HT1080 (cell line): Measurements from ENCODE around the gene MISP3. TPM values are rescaled to one million over a fixed set of nuclear protein-coding genes. Genes with fewer than 3 reads are reported as not detected.

Source experiments
- DNase-seq: peaks from one replicate; pipeline ENCODE4 v3.0.0-alpha.2; 2015; ENCODE audit warnings: low read depth
- total RNA-seq: library from RNA; depleted of rRNA; stranded (reverse); fragments of >200 nt; shearing (Covaris generic); gene quantifications from 2 replicates; pipeline ENCODE4 v1.2.3, GENCODE V29; 2014

The MISP3 gene
- total RNA-seq, 1 experiment from 2014 or later = 1.5 TPM

DNA sequence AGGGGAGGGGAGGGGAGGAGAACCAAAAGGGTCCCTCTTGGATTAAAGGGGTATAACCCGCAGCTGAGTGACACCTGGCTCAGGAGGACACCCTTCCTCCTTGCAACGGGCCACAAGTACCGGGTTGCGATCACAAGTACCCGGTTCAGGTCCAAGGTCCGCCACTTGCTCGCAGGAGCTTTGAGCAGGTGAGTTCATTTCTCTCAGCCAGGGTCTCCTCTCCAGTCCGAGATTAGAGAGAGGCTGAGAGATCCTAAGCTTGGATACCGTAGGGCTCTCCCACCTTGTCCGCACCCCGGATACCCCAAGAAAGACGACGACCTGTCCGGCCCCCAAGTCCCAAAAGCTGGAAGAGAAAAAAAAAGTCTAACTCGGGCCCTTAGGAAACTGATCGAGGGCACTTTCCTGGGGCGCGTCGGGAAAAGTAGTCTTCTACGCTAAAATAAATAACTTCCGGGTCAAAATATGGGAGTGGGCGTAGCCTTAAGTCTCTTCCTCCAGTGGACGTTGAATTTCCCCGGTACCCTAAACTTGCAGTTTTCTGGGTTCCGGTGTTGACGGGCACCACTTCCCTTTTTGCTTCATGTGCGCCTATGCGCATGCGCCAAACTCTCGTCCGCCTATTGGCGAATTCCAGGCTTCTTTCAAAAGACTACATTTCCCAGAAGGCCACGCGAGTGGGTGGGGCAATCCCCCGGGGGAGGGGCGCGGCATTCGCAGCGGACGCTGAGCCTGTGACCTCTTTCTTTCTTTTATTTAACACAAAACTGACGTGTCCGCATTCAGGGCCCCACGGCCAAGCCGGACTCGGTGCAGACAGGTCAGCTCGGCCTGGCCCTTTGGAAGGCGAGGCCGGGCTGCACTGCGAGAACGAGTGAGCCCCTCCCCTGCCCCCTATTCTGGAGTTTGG lies 8.6 kb downstream of the MISP3 start:
- DNase-seq = peak; percentile 98

DNA sequence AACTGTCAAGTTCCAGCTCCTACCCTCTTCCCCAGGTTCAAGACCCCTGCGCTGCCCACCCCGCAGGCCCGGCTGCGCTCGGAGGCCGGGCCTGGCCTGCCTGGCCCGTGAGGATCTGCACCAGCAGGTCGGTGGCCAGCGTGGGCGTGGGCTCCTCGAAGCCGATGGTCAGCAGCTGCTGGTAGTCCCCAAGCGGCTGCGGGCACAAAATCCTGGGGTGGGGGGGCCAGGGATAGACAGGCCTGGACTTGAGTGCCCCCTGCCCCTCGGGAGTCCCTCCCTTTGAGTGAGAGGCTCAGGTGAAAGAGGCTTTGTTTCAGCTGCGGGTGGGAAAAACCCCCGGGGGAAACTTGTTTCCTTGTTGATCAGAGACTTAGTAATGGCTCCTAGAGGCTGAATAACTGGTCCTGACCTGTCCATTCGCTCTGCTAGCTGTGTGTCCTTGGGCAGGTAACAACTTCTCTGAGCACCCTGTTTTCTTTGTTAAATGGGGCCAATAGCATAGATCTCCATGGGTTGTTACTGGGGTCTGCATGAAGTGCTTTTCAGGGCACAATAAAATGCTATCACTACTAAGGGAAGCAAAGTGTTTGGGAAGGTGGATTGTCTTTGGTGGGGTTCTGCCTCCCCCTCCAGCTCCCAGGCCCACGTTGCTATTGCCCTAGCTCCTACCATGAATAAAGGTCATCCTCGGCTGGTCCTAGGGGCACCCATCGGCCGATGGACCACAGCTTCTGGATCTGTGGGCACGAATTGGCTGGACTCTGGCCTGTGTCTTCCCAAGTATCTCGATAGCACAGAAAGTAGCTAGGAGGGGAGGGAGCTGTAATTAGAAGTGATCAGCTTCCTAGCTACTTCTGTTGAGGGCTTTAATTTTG lies 9.4 kb downstream of the MISP3 start:
- no peak for DNase-seq

DNA sequence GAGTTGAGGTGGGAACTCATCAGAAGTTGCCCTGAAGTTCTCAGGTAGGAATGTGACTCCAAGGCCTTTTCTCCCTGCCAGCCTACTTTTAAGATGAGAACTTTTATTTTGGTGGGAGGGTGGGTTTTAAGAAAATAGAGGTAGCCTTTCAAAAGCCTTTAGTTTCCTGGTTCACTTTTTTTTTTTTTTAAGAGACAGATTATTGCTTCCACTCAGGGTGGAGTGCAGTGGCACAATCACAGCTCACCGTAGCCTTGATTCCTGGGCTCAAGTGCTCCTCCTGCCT lies 10.0 kb downstream of the MISP3 start:
- DNase-seq = no peak

DNA sequence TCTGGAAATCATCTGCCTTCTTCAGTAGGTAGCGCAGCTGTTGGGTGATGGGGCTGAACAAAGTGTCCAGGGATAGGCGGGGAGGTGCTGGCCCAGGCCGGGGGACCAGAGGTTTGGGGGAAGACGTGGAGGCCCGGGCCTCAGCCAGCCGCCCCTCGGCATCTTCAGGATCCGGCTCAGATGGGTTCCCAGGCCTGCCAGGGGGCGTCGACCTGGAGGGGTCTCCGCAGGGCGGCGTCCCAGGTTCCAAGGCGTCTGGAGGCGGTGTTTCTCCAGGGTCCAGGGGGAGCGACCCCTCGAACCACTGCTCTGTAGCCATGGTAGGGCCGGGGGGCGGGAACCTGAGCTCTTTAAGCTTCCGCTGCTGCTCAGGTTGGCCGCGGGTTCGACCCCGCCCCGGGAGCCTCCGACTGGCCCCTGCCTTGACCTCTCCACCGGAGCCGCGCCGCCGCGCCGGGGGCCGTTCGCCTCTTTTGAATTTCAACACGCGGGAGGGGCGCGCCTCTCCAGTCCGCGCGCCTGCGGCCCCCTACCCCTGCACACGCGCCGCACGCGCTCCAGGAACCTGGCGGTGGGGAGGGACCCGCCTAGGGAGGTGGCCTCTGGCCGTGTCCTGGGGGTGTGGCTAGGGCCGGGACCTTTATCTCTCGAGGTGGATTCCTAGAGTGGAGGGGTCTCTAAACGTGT lies 12.9 kb downstream of the MISP3 start, which contains the start of gene C19orf67:
C19orf67 (minus strand) TSS at position 475 of the 687 bp plus-strand sequence; CDS start at position 319, 156 bp downstream.
- no peak for DNase-seq

DNA sequence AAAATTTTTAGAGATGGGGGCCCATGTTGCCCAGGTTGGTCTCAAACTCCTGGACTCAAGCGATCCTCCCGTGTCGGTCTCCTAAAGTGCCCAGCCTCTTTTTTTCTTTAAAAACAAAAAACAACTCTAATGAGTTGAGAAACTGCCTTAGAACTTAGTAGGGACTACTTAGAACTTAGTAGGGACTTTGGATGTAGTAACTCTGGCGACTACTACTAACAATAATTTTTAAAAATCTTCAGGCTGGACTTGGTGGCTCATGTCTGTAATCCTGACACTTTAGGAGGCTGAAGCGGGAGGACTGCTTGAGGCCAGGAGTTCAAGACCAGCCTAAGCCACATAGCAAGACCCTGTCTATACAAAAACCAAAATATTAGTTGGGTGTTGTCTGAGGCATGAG lies 13.5 kb downstream of the MISP3 start:
- DNase-seq = no peak

DNA sequence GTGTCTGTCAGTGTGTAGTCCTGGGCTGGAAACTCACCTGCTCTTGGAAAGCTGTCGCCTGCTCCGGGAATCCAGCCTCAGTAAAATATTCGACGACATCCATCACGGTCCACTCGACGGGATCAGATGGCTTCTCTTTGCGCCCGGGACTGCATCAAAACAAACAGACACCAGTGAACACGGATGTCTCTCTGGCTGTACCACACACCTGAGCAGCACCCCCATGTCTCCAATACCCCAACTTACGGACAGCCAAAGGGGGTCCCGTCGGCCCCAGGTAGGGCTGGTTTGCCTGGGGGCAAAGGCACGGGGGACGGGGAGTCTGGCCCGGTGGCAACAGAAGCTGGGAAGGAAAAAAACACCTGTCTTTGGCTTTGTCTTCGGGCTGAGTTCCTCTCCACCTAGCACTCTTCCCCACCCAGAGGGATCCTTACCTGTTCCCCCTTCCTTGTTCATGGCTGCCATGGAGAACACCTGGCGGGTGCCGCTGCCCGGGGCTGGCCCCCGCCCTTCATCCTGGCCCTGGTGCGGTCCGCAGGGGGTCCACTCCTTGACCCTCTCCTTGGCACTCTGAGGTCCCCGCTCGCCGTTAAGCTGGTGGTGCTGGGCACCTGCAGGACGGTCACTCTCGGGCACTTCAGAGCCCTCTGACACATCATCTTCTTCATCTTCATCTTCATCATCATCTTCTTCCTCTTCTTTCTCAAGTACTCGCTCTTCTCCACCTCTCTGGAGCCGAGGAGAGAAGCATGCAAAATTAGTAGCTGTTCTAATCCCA lies 16.2 kb downstream of the MISP3 start:
- DNase-seq = no peak

DNA sequence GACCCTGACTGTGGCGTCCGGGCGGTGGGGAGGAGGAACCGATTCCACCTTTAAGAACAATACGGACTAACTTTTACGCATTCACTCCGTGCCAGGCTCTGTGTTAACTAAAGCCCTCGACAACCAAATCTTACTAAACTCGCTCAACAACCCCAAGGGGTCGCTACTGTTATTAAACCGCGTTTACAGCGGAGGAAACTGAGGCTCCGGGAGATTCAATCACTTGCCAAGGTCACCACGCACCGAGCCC lies 16.8 kb downstream of the MISP3 start:
- DNase-seq = no peak

DNA sequence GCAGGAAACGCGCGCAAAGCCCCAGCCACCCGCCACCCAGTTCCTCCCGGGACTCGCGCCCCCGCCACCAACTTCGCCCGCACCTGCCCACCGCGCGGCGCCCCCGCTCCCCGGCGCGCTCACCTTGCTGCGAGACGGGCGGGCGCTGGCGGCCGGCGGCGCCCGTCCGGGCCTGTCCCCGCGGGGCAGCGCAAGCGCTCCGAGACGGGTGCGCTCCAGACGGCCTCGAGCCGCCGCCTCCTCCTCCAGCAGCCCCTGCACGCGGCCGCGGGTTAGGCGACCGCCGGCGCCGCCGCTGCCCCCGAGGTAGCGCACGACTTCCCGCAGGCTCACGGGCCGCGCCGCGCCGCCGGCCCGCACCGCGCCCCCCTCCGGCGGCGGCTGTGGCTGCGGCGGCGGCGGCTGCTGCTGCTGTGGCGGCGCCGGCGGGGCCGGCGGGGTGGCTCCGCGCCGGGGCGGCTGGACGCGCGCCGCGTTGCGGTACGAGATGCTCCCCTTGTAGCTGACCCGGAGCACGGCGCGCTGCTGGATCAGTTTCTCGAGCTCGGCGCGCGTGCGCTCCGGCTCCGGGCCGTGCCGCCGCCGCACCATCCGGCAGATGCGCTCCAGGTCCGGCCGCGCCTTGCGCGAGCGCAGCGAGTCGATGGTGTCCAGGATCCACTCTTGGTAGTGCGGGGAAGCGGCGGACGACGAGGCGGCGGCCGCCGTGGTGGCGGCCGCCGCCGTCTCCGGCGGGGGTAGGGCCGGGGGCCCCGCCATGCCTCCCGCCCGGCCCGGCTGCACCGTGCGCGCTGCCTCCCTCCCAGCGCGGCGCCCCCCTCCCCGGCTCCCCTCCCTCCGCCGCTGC lies 17.3 kb downstream of the MISP3 start:
- peak; percentile 36 for DNase-seq

DNA sequence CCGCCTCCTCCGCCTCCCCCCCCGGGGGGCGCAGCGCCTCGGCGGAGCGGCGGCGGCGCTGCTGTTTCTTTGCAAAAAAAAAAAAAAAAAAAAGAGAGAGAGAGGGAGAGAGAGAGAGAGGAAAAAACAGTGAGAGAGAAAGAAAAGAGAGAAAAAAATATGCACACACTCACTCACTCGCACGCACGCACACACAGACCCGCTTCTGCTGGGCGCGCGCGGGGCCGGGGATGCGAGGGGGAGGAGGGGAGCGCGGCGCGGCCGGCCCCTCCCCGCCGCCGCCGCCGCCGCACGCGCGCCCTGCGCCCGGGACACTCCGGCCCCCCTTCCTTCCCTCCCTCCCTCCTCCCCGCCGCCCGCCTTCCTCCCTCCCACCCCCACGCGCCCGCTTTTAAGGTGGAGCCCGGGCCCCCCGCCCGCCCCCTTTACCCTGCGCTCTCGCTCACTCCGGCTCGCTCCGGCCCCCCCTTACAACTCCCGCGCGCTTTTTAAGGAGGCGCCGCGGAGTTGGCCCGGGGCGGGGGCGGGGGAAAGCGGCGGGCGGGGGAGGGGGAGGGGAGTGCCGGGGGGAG lies 18.0 kb downstream of the MISP3 start, which contains the start of gene SAMD1:
SAMD1 (minus strand) TSS at position 243 of the 572 bp plus-strand sequence.
- no peak for DNase-seq

DNA sequence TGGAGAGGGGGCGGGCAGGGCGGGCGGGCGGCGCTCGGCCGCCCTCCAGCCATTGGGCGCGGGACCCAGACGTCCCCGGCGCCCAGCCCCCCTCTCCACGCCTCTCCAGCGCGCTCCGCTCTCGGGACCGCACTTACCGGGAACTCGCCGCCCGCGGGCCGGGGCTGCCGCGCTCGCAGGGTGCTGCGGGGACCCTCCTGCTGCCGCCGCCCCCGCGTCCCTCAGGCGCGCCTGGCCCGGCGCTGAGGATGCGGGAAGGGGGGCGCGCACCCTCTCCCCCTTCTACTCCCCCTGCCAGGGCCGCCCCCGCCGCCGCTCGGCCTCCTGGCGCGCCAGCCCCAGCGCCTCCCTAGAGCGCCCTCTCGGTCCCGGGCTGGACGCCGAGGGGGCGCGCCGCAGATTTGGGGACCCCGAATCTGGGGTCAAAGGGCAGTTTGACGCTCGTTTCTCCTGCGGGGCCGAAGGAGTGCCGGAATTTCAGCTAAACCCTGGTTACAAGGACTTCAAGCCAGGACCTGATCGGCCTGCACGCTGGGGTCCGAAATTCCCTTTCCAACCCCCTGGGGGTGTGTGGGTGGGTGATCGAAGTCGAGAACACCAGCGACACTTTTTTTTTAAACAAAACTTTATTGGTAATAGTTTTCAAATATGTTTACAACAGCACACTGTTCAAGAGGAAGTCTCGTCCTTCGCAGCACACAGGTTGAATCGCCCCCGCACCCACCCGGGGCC lies 18.7 kb downstream of the MISP3 start:
- DNase-seq = peak; percentile 63

DNA sequence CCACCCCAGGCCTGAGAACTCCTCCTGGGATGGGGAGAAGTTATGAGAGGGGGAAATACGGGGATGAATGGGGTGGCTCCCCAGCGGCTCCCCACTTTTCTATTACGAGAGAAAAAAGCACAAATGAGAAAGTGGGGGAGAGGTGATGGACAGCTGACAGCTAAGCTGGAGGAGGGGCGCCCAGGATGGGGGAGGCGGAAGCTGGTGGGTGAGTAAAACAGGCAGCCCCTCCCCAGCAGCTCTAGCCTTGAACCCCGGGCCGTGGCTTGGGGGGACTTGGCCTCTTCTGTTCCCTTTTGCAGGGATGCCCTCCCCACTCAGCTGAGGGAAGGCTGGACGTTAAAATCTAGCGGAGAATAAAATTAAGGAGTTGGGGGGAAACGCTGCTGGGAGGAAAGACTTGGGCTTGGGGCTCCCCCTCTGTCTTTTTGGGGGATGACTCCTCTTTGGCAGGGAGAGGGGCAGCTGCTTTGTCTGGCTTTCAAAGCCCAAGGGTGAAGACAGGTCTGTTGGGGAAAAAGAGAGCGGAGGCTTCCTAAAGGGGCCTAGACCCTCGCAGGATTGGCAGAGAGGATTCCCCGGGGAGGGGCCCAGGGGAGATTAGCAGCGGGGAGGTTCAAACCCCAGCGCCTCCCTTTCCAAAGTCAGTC lies 19.4 kb downstream of the MISP3 start:
- DNase-seq = no peak

DNA sequence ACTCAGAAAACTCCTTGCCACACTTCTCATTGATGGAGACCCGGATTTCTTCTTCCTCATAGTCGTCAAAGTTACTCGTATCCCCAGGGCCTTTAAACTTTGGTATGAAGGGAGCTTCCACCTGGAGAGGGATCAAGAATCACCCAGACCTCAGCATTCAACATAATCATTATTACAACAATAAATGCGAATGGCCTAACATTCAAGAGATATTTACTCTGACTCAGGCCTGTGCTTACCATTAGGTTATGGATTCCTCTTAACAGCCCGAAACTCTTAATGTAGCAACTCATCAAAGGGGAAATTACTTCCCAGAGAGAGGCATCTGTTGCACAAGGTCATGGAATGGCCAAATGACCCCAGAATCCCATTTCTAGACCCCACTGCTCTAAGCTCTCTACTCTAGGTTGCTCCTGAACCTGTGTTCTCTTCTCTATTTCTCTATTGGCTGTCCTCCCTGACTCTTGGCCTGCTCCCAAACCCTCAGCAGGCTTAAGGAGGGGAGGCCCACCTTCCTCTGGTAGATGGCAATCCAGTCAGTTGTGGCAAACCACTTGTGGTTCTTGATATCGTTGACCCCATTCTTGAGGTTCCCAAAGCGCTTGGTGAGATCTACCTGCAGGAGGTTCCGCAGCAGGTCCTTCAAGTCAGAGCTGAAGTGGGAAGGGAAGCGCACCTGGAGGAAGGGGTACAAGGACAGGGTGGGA lies 20.7 kb downstream of the MISP3 start:
- no peak for DNase-seq

DNA sequence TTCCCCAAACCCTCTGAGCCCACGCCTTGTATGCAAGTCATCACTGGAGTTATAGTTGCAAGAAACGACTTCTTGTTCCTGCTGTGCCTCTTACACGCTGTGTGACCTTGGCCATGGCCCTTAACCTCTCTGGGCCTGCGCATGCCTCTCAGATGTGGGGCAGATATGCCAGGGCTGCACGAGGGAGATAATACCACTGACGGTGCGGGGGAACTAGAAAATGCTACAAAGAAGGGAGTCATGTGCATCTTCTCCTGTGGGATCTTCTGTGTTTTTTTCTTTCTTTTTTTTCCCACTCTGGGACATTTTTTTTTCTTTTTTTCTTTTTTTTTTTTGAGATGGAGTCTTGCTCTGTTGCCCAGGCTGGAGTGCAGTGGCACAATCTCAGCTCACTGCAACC lies 22.3 kb downstream of the MISP3 start:
- DNase-seq = no peak

DNA sequence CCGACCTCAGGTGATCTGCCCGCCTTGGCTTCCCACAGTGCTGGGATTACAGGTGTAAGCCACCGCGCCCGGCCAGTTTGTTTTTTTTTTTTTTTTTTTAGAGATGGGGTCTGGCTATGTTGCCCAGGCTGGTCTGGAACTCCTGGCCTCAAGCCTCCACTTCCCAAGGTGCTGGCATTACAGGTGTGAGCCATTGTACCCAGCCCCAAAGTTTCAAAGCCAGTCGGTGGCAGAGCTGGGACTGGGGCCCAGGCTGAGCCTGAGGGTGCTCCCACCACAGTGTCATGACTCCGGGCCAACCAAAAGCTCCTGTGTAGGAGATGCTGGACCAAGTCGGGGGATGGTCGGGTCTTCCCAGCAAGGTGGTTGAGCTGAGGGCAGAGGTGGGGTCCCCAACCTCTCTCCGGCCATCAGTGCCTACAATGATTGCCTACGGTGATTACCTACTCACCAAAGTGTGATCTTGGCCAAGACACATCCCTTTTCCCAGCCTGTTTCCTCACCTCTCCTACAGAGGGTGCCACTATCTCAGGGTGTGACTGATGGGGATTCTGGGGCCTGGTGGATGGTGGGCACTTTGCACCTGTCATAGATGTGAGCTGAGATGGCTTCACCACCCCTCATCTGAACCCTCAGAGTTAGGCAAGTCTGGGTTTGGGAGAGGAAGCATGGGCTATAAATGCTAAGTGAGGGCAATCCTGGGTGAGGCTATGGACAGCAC lies 23.8 kb downstream of the MISP3 start:
- no peak for DNase-seq

DNA sequence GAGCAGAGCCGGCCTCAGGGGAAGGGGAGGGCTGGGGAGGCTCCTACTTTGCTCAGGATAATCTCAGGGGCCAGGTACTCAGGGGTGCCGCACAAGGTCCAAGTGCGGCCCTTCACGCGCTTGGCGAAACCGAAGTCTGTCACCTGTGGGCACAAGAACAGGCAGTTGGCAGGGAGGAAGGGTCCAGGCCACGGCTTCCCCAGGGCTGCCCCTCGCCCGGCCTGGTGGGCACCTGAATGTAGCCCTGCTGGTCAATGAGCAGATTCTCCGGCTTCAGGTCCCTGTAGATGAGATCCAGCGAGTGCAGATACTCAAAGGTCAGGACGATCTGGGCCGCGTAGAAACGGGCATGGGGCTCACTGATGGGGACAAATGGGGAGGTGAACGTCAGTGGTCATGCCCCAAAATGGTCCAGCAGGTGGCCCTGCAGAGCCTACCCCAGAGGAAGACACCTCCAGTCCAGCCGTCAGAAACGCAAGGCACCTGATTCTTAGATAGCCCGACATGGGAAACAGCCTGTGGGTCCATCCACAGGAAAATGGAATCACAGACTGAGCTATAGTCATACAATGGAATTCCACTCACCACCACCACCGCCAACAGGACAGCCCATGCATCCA lies 25.1 kb downstream of the MISP3 start:
- no peak for DNase-seq

DNA sequence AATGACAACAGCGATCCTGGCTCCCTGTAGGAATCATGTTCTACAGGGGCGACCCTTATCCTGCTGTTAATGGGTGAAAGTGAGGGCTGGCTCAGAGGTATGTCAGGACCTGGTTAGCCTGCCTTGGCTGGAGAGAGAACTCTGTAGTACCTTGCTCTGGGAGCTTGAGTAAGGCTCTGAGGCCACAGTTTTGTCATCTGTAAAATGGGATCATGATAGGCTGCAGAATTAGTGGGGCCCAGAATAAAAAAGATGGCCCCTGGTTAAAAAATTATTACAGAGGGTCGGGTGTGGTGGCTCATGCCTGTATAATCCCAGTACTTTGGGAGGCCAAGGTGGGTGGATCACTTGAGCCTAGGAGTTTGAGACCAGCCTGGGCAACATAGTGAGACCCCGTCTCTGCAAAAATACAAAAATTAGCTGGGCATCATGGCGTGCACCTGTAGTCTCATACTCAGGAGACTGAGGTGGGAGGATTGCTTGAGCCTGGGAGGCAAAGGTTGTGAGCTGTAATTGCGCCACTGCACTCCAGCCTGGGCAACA lies 28.5 kb downstream of the MISP3 start:
- no peak for DNase-seq
